Activated naive CD8-positive, alpha-beta T cell treated with anti-CD3 and anti-CD28 coated beads for 36 hours (primary cell): ENCODE measurements around the gene HHIPL1. TPM values are rescaled to one million over a fixed set of nuclear protein-coding genes. Genes with fewer than 3 reads are reported as not detected.

Source experiments
- DNase-seq: peaks from one replicate; pipeline ENCODE4 v3.0.0; 2021
- H3K27ac Mint-ChIP-seq: one replicate; pipeline ENCODE4 v1.8.0; 2022; ENCODE audit warnings: mild to moderate bottlenecking, moderate library complexity, mixed read lengths
- H3K27me3 Mint-ChIP-seq: one replicate; pipeline ENCODE4 v1.8.0; 2022; ENCODE audit warnings: mild to moderate bottlenecking, mixed read lengths
- H3K36me3 Mint-ChIP-seq: one replicate; pipeline ENCODE4 v1.8.0; 2021; ENCODE audit warnings: mild to moderate bottlenecking, mixed read lengths
- H3K4me1 Mint-ChIP-seq: one replicate; pipeline ENCODE4 v1.8.0; 2021; ENCODE audit warnings: mixed read lengths
- H3K4me3 Mint-ChIP-seq: one replicate; pipeline ENCODE4 v1.8.0; 2022; ENCODE audit warnings: mild to moderate bottlenecking, moderate library complexity, mixed read lengths
- H3K9me3 Mint-ChIP-seq: one replicate; pipeline ENCODE4 v1.8.0; 2022; ENCODE audit warnings: mixed read lengths
- total RNA-seq, 2 experiments: library from RNA; stranded (reverse); gene quantifications; one replicate each; pipeline ENCODE4 v1.2.3, GENCODE V29; 2021

HHIPL1 gene
- total RNA-seq, 2 experiments from 2014 or later: 0.02 TPM; not detected in 1

DNA sequence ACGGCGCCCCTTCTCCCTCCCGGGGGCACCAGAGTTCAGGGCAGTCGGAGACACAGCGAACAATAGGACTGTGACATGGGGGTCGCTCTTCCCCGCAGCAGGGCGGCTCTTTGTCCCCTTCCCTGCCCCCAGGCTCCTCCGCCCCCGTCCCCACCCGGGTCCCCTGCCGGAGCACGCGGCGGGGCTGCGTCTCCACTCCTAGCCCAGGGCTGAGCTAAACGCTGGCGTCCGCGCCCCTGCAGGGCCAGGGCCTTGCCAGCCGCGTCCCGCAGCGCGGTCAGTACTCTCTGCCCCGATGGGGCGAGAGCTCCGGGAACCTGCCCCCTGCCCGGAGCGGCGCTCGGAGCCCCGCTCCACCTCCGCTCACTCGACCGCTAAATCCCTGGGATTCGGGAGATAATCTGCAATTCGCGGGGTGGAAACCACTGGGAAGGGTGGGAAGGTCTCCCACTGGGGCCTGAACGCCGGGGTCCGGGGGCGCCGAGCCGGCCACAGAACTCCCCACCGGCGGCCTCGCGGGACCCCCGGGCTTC, 40.1 kb upstream of the HHIPL1 start:
- Mint-ChIP-seq H3K27me3 (peaks cover 6% of the 10 kb centered on the region), H3K4me3 (peak overlapping the region; percentile 86), H3K9me3 (no peaks in the 10 kb centered on the region), H3K36me3 (no peaks in the 10 kb centered on the region), H3K4me1 (peaks cover 21% of the 10 kb centered on the region), H3K27ac (peak overlapping the region; percentile 76)
- peak; percentile 43 for DNase-seq

DNA sequence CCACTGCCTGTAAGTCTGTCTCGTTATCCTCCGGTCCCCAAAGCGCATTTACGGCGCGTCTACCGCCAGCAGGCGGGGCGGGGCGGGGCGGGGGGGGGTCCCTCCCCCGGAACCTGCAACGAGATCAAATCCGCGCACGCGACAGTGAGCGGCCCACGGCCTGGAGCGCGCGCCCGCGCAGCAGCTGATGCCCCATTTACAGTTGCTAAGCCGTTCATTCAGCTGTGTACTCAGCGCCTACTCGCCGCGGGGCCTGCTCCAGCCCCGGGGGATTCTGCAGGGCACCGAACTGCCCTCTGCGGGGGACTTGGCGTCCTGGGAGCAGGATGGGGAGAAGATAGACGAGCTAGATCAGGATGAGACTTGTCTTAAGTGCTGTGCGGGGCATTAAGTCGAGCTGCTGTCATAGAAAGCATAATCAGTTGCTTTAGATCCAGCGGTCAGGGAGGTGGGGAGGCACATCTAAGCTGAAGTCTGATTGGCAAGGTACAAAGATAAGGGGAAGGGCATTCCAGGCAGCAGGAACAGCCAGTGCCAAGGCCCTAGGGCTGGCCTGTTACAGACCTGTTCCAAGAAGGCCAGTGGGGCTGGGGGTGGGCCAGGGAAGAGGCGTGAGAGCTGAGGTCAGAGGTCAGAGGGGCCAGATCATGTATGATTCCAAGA, 39.5 kb upstream of the HHIPL1 start:
- DNase-seq: peak; percentile 73

DNA sequence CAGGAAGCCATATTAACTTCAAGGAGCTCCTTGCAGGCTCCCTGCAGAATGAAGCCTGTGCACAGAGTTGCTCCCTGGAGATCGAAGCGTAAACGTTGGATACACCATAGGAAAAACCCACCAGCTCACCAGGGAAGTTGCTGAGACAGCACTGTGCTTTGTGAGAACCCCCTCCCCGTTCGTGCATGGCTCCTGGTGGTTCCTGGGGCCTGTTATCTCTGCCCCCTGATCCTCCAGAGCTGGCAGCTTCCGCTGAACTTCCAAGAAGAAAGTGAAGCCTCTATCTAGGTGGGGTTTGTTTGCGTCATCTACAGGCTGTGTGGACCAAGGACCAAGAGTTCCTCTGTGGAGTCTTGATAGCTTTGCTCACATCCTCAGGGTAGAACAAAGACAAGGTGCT, 38.6 kb upstream of the HHIPL1 start:
- Mint-ChIP-seq H3K27me3 (peaks cover 6% of the 10 kb centered on the region), H3K4me3 (no peak overlapping the region), H3K27ac (no peak overlapping the region), H3K4me1 (peaks cover 17% of the 10 kb centered on the region), H3K9me3 (no peaks in the 10 kb centered on the region), H3K36me3 (no peaks in the 10 kb centered on the region)
- DNase-seq: no peak

More for the DNA sequence above, 39.5 kb upstream of the HHIPL1 start:
- Mint-ChIP-seq H3K27ac (peak overlapping the region; percentile 61), H3K9me3 (no peaks in the 10 kb centered on the region), H3K27me3 (peaks cover 6% of the 10 kb centered on the region), H3K36me3 (no peaks in the 10 kb centered on the region), H3K4me1 (peaks cover 19% of the 10 kb centered on the region), H3K4me3 (peak overlapping the region; percentile 86)

DNA sequence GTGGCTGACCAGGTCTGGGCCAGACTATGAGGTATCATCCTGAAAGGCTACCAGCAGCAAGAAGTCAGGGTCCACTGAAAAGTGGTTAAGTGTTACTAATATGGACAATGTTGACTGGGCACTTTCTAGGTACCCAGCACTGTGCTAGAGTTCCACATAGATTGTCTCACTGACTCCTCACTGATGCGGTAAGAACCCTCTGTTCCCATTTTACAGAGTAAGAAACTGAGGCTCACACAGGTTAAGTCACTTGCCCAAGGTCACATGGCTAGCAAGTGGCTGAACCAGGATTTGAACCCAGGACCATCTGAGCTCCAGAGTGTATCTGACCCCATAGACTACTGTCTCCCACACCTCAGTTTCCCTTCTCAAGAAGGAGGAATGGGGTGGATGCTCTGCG, 36.3 kb upstream of the HHIPL1 start:
- Mint-ChIP-seq H3K9me3 (no peaks in the 10 kb centered on the region), H3K4me3 (no peak overlapping the region), H3K4me1 (peaks cover 9% of the 10 kb centered on the region), H3K27ac (no peak overlapping the region), H3K36me3 (no peaks in the 10 kb centered on the region), H3K27me3 (no peaks in the 10 kb centered on the region)
- no peak for DNase-seq

DNA sequence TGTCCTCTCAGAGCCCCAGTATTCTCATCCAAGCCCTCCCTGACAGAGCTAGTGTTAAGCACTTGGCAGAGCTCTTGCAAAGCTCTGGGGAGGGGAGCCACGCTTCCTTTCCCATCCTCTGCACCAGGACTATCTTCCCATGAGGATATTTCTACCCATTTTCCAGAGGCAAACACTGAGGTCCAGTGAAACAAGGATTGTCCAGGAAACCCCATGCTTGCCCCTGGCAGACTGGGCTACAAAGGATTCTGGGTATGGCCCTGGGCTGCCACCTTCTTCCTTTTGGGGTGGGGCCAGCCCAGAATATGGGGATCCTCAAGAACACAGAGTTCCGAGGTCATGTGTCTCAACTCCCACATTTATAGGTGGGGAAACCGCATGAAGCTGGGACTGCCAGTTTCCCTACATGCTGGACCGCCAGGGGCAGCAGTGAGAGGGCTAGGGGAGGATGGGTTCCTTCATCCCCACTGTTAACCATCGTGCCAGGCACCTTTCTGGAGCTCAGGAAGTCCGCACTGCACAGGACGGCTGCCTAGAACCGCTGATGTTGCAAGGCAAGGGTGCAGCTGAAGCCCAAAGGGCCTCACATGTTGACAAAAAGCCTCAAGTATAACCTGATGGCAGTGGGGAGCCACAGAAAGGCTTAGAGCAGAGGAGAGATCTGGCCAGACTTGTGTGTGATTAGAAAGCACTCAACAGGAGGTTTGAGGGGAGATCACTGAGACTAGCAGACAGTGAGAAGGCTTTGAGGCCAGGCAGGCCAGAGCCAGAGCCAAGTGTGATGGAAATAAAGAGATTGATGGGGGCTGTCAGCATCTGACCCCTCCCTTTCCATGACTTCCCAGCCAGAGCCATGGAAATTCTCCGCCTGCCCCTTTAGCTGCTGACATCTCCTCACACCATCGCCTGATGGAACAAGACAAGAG, 35.4 kb upstream of the HHIPL1 start:
- Mint-ChIP-seq H3K27me3 (no peaks in the 10 kb centered on the region), H3K27ac (no peak overlapping the region), H3K9me3 (no peaks in the 10 kb centered on the region), H3K36me3 (no peaks in the 10 kb centered on the region), H3K4me3 (no peak overlapping the region), H3K4me1 (peaks cover 9% of the 10 kb centered on the region)
- DNase-seq: no peak

DNA sequence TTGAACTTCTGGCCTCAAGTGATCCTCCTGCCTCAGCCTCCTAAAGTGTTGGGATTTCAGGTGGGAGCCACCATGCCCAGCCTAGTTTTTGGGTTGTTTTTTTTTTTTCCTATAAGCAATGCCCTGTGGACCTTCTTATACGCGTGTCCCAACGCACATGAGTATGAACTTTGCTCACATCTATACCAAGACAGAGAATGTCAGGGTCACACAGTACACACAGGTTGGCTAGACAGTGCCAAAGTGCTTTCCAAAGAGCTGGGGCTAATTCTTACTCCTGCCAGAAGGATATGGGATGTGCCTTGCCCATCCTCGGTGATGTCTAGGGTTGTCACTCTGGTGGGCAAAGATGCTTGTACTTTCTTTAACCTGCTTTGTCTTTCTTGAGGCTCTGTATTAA, 33.3 kb upstream of the HHIPL1 start:
- Mint-ChIP-seq H3K27ac (no peak overlapping the region), H3K4me3 (no peak overlapping the region), H3K4me1 (peaks cover 4% of the 10 kb centered on the region), H3K36me3 (no peaks in the 10 kb centered on the region), H3K27me3 (peaks cover 10% of the 10 kb centered on the region), H3K9me3 (no peaks in the 10 kb centered on the region)
- no peak for DNase-seq

DNA sequence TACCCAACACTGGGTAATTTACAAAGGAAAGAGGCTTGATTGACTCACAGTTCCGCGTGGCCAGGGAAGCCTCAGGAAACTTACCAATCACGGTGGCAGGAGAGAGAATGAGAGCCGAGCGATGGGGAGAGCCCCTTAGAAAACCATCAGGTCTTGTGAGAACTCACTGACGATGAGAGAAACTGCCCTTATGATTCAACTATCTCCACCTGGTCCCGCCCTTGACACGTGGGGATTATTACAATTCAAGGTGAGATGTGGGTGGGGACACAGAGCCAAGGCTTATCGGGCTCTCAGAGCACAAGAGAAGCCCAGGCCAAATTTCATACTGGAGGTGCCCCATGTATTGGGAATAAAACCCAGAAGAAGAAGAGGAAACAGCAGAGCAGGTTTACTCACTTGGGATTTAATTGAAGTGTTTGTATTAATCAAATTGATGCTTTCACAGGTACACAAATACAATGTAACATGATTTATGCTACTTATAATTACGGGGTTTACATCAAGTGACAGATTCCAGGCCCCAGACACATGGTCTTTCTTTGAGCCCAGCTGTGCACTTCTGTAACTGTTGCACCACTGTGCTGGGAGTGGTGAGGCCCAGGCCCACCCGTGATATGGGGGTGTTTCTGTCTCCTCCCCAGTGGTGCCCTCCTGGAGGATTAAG, 32.7 kb upstream of the HHIPL1 start:
- Mint-ChIP-seq H3K27me3 (peaks cover 10% of the 10 kb centered on the region), H3K9me3 (no peaks in the 10 kb centered on the region), H3K4me1 (peaks cover 4% of the 10 kb centered on the region), H3K36me3 (no peaks in the 10 kb centered on the region), H3K4me3 (no peak overlapping the region), H3K27ac (no peak overlapping the region)
- DNase-seq: no peak

DNA sequence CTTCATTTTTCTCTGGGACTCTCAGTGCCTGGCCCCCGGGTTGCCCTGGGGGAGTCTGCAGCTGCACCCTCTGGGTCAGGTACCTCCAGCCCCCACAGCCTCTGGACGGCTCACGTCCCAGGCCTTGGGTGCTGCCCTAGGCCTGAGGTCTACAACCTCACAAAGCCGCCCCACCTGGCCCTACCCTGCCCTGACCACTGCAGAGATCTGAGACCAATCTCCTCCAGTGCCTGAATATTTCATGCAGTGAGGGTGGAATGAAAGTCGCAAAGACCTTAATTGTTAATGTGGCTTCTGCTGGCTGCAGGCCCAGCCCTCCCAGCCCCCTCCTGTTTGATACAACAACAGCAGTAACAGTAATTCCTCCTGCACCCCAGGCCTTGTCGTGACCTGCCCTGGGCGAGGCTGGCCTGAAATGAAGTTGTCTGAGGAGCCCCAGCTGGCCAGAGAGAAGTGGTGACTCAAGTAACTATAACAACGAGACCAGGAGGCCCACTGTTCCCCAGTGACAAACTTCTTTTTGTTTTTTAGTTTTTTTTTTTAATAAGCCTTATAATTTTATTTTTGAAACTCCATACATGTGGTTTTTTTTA, 32.1 kb upstream of the HHIPL1 start:
- Mint-ChIP-seq H3K27ac (no peak overlapping the region), H3K4me1 (peaks cover 4% of the 10 kb centered on the region), H3K4me3 (no peak overlapping the region), H3K9me3 (no peaks in the 10 kb centered on the region), H3K27me3 (peaks cover 13% of the 10 kb centered on the region), H3K36me3 (no peaks in the 10 kb centered on the region)
- no peak for DNase-seq

DNA sequence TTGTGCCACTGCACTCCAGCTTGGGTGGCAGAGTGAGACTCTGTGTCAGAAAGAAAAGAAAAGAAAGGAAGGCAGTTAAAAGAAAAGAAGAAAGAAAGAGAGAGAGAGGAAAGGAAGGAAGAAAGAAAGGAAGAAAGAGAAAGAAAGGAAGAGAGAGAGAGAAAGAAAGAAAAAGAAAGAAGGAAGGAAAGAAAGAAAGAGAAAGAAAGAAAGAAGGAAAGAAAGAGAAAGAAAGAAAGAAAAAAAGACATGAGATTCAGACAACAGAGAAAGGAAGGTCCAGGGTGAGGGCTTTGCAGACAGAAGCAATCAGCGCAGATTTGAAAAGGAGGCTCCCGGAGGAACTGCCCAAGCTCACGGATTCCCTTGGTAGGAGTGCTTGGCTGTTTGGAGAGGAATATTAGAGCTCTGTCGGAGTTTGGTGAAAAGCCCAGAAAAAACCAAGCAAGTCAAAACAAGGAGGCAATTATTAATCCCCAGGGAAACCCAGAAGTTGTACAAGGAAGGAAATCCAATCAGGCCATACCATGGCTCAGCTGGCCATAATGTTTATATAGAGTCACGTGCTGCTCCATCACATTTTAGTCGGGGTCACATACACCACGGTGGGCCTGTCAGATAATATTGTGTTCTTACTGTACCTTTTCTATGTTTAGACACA, 29.3 kb upstream of the HHIPL1 start:
- H3K9me3 Mint-ChIP-seq: no peaks in the 10 kb centered on the region
- H3K4me1 Mint-ChIP-seq: peaks cover 4% of the 10 kb centered on the region
- no peak overlapping the region for H3K27ac Mint-ChIP-seq
- peaks cover 18% of the 10 kb centered on the region for H3K27me3 Mint-ChIP-seq
- no peak overlapping the region for H3K4me3 Mint-ChIP-seq
- no peak for DNase-seq
- no peaks in the 10 kb centered on the region for H3K36me3 Mint-ChIP-seq

DNA sequence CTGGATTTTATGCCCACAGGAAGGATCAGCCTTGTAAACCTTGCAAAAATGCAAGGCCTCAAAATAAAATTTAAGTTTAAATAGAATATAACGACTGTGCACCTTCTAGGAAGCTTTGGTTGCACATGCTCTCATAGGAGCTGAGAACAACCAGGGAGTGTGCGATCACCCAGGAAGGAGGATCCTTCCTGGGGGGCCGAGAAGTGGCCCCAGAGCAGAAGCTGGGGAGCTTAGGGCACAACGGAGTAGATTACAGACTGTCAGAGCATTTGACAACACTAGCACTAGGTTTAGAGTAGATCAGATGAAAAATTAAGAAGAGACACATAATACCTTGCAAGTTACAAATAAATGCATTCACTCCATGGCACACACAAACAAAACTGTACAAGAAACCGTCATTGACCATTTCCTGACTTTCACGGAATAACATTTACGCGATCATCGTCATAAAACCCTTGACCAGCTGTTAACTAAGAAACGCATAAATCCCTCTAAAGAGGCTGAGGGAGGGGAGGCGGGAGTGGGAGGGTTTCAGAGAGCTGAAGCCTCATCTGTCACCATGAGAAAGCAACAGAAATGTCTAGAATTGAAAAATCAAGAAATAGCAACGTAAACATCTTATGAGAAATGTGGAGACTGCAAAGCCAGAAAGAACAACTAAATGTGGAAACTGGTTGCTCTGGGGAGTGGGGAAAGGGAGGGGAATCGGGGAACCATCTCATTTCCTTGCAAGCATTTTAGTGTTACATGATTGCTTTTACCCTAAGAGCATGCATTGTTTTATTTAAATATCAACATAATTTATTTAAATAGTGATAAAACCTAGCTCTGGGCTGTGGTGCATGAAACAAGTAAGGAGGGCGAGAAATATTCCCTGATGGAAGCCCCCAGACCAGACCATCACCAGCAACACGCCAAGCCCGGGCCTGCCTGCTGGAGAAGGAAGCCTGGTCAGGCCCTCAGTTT, 27.8 kb upstream of the HHIPL1 start:
- no peak for DNase-seq
- peaks cover 1% of the 10 kb centered on the region for H3K4me1 Mint-ChIP-seq
- no peaks in the 10 kb centered on the region for H3K9me3 Mint-ChIP-seq
- peaks cover 22% of the 10 kb centered on the region for H3K27me3 Mint-ChIP-seq
- H3K4me3 Mint-ChIP-seq: no peak overlapping the region
- H3K27ac Mint-ChIP-seq: no peak overlapping the region
- no peaks in the 10 kb centered on the region for H3K36me3 Mint-ChIP-seq

DNA sequence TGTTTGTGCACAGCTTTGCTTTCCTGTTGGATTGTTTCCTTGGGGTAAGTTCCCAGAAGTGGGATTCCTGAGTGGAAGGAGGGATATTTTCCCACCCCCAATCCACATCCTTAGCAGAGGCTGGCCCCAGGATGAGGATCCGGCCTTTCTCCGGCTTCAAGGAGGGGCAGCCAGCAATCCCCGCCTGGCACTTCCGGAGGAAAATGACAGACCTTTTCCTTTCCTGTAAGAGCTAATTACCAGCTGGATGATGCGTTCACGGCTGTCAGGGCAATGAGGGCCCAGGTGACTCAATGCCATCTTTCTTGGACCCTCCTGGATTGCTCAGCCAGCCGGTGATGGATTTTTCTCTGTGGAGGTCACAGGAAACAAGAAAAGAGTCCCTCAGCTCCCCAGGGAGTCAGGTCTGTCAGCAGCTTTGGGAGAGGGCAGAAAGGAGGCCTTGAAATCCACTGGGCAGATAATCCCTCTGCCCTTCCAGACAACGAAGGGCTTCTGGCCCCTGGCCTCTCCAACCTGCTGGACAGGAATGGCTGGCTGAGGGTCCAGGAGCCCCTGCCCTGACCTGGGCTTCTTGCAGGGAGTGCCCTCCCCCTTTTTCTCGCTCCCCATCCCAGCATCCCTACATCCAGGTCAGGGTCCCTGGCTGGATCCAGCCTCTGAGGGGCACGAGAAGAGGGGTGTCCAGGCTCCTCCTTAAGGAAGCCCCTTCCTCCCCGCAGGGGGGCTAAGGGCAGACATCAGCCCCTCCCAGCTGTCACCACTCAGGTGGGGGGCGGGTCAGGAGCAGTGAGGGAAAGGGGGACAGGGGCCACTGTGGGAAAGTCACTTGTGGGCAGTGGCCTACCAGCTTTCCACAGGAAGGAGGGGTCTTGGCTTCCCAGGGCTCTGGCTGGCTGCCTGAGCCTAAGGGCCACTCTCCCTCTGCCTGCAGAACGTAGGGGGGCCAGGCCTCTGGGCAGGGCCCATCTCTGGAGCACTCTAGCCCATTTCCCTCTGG, 24.8 kb upstream of the HHIPL1 start:
- no peaks in the 10 kb centered on the region for H3K36me3 Mint-ChIP-seq
- H3K27ac Mint-ChIP-seq: no peak overlapping the region
- no peak for DNase-seq
- no peak overlapping the region for H3K4me3 Mint-ChIP-seq
- H3K27me3 Mint-ChIP-seq: peaks cover 48% of the 10 kb centered on the region
- no peaks in the 10 kb centered on the region for H3K4me1 Mint-ChIP-seq
- H3K9me3 Mint-ChIP-seq: no peaks in the 10 kb centered on the region

DNA sequence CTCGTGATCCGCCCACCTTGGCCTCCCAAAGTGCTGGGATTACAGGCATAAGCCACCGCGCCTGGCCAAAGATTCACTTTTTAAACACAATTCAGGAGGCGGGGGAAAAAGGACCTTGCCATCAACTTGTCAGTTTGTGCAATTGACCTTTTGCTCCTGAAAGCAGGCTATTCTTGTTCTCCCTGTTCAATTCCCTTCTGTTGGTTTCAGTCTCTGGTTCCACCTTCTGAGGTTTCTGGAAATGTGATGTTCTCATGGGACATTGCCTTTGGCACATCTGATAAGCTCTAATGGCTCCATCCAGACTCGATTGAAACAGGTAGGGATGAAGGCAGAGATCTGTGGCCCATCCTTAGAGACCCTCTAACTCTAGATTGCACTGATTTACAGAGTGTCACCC, 23.0 kb upstream of the HHIPL1 start:
- peaks cover 43% of the 10 kb centered on the region for H3K27me3 Mint-ChIP-seq
- H3K27ac Mint-ChIP-seq: no peak overlapping the region
- H3K9me3 Mint-ChIP-seq: no peaks in the 10 kb centered on the region
- no peaks in the 10 kb centered on the region for H3K4me1 Mint-ChIP-seq
- no peaks in the 10 kb centered on the region for H3K36me3 Mint-ChIP-seq
- no peak overlapping the region for H3K4me3 Mint-ChIP-seq
- DNase-seq: no peak

DNA sequence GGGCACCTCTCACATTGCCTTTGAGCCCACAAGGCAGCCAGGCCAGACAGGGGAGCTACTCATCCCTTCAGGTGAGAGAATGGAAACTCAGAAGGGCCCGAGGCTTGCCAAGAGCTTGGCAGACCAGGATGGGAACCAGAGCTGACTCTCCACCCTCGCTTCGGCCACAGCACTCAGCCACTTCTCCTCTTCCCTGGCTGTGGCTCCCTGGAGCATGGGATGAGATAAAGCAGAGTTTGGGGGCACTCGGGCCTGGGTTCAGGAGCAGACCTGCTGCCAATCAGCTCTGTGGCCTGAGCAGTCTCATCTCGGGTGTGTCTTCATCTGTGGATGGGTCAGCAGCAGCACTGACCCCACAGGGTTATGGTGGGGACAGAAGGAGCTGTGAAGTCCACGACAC, 20.9 kb upstream of the HHIPL1 start:
- Mint-ChIP-seq H3K36me3 (no peaks in the 10 kb centered on the region), H3K9me3 (no peaks in the 10 kb centered on the region), H3K4me1 (peaks cover 1% of the 10 kb centered on the region), H3K4me3 (no peak overlapping the region), H3K27me3 (peaks cover 47% of the 10 kb centered on the region), H3K27ac (no peak overlapping the region)
- no peak for DNase-seq
